SJSA1 (cell line): Measurements from ENCODE around the gene SLC1A3. TPM values are rescaled to one million over a fixed set of nuclear protein-coding genes. Genes with fewer than 3 reads are reported as not detected.
"Not testable (repeated sequence)": the region's sequence is repeated elsewhere in the genome, so short reads cannot be mapped to it uniquely, and the experiment has no call there.

Source experiments
- DNase-seq, 2 experiments: peaks; one replicate each; pipeline ENCODE4 v3.0.0-alpha.2; 2015 to 2020; ENCODE audit warnings: low spot score in 2 of 2, low read depth in 1 of 2
- H3K27ac ChIP-seq: fragments of 250-450 bp; sonication (Bioruptor Pico); 2 replicates; pipeline ENCODE4 v1.5.1; 2020; ENCODE audit warnings: mild to moderate bottlenecking, moderate library complexity
- H3K27me3 ChIP-seq: fragments of 250-450 bp; sonication (Bioruptor Pico); replicated peaks from 2 replicates; pipeline ENCODE4 v1.5.1; 2020; ENCODE audit warnings: mild to moderate bottlenecking, moderate library complexity
- H3K36me3 ChIP-seq: fragments of 250-450 bp; sonication (Bioruptor Pico); 2 replicates; pipeline ENCODE4 v1.5.1; 2020; ENCODE audit warnings: mild to moderate bottlenecking
- H3K4me1 ChIP-seq: fragments of 250-450 bp; sonication (Bioruptor Pico); replicated peaks from 2 replicates; pipeline ENCODE4 v1.6.1; 2021; ENCODE audit warnings: mild to moderate bottlenecking
- H3K4me3 ChIP-seq: fragments of 250-450 bp; sonication (Bioruptor Pico); 2 replicates; pipeline ENCODE4 v1.5.1; 2020; ENCODE audit warnings: mild to moderate bottlenecking
- H3K9me3 ChIP-seq: fragments of 250-450 bp; sonication (Bioruptor Pico); replicated peaks from 2 replicates; pipeline ENCODE4 v1.5.1; 2020; ENCODE audit warnings: mild to moderate bottlenecking
- total RNA-seq: library from RNA; depleted of rRNA; stranded (reverse); fragments of >200 nt; shearing (Covaris generic); gene quantifications from 2 replicates; pipeline ENCODE4 v1.2.3, GENCODE V29; 2014

SLC1A3 gene
- total RNA-seq, 1 experiment from 2014 or later = 37.0 TPM

DNA sequence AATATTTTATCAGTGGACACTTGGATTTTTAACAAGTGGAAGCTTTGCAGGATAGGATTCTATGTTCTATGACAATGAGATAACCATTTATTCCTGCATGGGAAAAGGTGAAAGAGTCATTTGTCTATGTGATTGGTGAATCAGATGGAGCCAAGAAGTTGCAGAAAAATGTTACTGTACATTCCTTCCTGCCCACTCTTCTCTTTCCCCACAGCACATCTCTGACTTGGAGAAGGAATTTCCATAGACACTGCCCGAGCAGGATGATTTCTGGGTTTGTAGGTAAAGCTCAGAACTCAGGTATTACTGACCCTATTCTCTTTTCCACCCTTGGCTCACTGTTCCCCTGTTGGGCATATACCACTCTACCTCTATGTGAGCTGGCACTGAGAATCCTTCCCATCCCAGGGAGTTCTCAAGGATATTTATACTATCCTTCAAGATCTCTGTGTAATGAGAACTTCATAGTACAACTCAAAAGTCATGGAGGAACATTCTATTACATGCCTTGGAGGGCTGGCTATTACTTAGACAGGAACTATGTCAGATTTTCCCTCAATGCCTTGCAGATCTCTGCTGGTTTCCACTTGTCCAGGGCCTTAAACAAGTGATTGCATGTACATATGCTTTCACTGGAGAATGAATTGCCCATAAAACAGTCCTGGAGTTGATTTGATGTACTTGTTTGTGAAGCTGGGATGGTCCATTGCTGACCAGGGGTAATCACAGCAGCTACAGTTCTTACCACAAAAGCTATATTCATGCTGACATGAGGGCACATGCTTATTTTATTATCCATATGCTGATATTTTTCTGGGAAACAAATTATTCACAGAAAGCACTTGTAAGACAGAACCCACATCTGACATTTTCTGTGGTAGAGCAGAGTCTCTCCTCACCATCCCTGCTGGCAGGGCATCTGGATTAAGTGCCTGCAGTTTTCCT lies 24.1 kb downstream of the SLC1A3 start:
- Histone ChIP-seq H3K4me3 (no peak overlapping the region), H3K9me3 (no peaks in the 10 kb centered on the region; the same call in 1 of the 2 replicates), H3K4me1 (no peaks in the 10 kb centered on the region), H3K27me3 (no peaks in the 10 kb centered on the region), H3K36me3 (peaks cover 66% of the 10 kb centered on the region), H3K27ac (no peak overlapping the region)
- DNase-seq = no peak

DNA sequence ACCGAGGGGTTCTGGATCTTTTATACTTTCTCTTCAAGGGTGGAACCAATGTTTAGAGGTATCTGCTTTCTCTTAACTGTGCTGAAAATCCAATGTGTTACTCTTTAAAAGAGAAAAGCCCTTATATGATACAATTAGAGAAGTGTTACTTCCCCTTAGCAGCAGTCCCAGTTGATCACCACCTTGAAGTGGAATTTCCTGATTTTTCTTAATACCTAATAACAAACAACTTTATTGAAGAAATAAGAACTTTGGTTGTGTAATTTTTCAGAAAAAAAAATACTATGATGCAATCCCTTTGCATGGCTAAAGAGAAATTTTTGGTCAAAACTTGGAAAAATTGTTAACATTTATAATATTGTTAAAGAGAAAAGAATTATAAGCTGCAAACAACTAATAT lies 24.7 kb downstream of the SLC1A3 start:
- no peaks in the 10 kb centered on the region; the same call in 1 of the 2 replicates for H3K9me3 ChIP-seq
- peaks cover 73% of the 10 kb centered on the region for H3K36me3 ChIP-seq
- H3K27ac ChIP-seq = no peak overlapping the region; the same call in 1 of the 2 replicates
- no peak overlapping the region for H3K4me3 ChIP-seq
- no peaks in the 10 kb centered on the region for H3K27me3 ChIP-seq
- DNase-seq = no peak
- H3K4me1 ChIP-seq = no peaks in the 10 kb centered on the region

DNA sequence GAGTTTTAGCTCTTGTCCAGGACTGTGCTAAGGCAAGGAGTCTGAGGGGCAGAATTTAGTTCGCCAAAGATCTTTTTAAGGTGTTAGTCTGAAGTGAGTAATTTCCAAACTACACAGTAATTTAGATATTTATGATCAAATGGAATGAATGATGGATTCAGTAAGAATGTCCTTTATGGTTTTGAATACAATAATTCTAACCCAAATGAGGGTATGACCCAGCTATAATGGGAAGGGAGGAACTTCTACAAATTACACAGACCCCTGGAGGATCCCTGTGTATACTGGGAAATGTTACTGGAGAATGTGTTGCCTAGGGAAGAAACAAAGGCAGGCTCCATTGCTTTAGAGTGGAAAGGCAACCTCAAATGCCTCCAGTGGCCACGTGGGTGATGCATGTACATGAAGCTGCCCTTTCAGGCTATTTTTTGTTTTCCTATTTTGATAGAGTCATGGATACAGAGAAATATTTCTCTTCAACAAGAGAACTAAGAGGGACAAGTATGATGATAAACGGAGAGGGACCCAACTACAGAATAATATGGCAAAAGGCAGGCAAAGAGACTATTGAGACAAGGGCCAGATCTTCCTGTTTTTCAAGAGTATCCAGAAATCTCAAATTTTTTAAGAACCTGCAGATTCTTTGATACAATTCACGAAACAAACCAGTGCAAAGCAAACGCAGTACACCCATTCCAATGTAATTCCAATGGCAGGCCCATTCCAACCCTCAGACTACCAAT lies 25.4 kb downstream of the SLC1A3 start:
- no peak overlapping the region for H3K4me3 ChIP-seq
- H3K9me3 ChIP-seq = no peaks in the 10 kb centered on the region; the same call in 1 of the 2 replicates
- no peaks in the 10 kb centered on the region for H3K27me3 ChIP-seq
- H3K36me3 ChIP-seq = peaks cover 75% of the 10 kb centered on the region
- no peak overlapping the region; the same call in 1 of the 2 replicates for H3K27ac ChIP-seq
- no peaks in the 10 kb centered on the region for H3K4me1 ChIP-seq
- no peak for DNase-seq

DNA sequence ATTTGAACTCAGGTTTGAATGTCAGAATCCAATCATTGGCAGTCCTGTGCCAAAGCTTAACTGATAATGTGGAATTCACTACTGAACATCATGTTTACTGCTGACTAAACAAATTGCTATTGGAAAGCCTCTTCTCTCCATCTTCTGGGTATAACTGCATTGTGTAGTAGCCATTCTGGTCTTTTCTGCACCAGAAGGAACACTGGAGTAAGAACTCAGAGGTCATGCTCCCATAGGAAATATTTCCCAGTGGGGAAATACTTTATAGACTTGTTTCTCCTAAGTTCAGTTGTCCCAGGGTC lies 25.9 kb downstream of the SLC1A3 start:
- peaks cover 78% of the 10 kb centered on the region for H3K36me3 ChIP-seq
- no peaks in the 10 kb centered on the region; the same call in 1 of the 2 replicates for H3K9me3 ChIP-seq
- DNase-seq = no peak
- no peak overlapping the region for H3K27ac ChIP-seq
- H3K4me3 ChIP-seq = no peak overlapping the region
- no peaks in the 10 kb centered on the region for H3K4me1 ChIP-seq
- H3K27me3 ChIP-seq = no peaks in the 10 kb centered on the region

DNA sequence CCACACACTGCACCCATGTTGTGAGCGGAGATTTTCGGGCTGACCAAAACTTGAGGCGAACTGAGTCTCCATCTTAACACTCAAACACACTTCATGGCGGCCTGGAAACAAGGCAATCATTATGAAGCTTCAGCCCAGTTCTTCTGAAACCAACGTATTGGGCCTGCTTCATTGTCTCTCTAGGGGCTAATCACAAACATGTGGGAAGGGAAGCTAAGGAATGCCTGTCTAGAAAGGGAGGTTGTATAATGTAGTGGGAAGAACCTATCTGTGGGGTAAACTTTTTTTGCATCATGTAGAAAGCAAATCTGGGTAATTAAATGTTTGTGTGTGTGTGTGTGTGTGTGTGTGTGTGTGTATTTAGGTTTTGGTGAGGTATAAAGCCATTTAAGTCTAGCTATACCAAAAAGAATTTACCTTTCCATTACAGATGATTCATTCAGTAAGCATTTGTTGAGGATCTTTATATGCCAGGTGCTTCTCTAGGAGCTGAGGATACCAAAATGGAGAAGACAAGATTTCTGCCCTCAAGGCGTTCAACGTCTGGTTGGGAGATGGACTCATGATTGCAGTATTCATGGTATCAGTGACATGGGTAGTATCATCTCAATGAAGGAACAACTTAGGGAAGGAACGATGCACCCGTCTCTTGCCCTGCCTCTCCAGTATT lies 29.4 kb downstream of the SLC1A3 start:
- no peak for DNase-seq
- Histone ChIP-seq H3K36me3 (peaks cover 76% of the 10 kb centered on the region), H3K27me3 (no peaks in the 10 kb centered on the region), H3K4me3 (no peak overlapping the region), H3K4me1 (peaks cover 25% of the 10 kb centered on the region), H3K9me3 (no peaks in the 10 kb centered on the region; the same call in 1 of the 2 replicates), H3K27ac (no peak overlapping the region)

DNA sequence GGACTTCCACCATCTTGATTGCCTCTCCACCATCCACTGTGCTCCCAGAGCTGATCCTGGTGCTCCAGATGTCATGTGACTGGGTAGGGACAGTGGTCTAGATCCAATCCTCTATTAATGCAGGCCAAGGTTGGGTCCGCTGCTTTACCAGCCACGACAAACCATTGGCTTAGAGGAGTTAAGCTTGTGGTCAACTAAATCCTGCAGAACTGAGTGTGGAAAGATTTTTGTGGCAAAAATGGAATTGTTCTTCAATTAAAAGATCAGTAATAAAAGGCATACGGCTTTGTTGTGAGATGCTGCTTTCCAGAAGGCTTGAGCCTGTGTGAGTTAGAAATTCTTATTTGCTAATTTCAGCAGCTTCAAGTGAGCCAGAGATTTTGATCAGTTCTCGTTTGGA lies 30.7 kb downstream of the SLC1A3 start:
- H3K4me1 ChIP-seq = peaks cover 38% of the 10 kb centered on the region
- no peaks in the 10 kb centered on the region; the same call in 1 of the 2 replicates for H3K9me3 ChIP-seq
- H3K36me3 ChIP-seq = peaks cover 65% of the 10 kb centered on the region
- no peak overlapping the region for H3K27ac ChIP-seq
- H3K27me3 ChIP-seq = no peaks in the 10 kb centered on the region
- no peak for DNase-seq
- no peak overlapping the region for H3K4me3 ChIP-seq

DNA sequence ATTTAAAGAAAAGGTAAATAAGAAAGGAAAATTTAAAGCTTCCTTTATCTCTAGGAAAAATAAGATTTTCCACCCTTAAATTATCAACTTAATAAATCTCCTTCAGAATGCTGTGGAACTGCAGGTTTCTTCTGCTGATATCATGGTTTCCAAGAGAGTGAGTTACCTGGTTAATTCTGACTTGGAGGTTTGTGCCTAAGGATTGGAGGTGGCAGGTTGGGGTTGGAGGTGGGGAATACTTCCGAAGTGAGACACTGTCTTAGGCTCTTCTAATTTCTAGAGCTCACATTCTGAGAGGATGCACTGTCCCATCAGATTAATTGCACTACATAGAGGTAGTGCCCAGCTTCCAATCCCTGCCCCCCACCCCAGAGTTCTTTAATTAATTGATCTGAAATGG lies 31.1 kb downstream of the SLC1A3 start:
- Histone ChIP-seq H3K4me1 (peaks cover 40% of the 10 kb centered on the region), H3K9me3 (no peaks in the 10 kb centered on the region), H3K27me3 (no peaks in the 10 kb centered on the region), H3K4me3 (no peak overlapping the region), H3K27ac (no peak overlapping the region), H3K36me3 (peaks cover 64% of the 10 kb centered on the region)
- DNase-seq = no peak

DNA sequence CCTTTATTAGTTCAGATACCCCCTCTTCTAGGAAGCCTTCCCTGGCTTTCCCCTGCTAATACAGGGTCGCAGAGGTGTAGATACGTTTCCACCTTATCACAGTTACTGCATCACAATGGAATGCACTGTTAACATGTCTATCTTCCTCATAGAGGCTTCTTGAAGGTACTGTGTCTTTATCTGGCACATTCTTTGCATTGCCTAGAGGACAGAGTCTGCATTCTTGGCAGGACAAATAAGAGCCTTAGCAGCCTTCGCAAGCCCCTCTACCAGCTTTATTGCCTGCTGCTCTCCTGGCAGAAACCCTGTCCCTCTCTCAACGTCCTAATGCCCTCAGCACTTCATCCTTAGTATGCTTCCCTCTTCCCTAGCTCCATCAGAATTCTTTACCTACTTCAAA lies 31.6 kb downstream of the SLC1A3 start:
- Histone ChIP-seq H3K27me3 (no peaks in the 10 kb centered on the region), H3K36me3 (peaks cover 63% of the 10 kb centered on the region), H3K27ac (0 out of 2 replicates have a peak overlapping the region, but pooled peaks have one; percentile 10), H3K4me1 (peaks cover 40% of the 10 kb centered on the region), H3K4me3 (no peak overlapping the region), H3K9me3 (no peaks in the 10 kb centered on the region)
- DNase-seq = no peak

DNA sequence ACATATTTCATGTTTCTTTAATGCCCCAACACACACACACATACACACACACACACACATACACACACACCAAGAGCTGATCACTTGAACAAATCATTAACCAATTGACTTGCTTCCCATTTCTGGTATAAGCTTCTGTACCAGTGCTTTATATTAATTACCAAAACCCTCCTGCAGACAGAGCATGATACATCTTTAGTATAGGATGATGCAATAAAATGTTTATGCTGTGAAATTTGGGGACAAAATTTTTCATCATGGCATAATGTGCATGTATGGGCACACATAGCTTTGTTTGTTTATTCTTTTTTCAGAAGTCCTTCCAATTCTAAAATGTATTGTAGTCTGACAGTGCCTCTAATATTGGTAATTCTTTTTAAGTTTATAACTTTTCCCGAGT lies 34.5 kb downstream of the SLC1A3 start:
- Histone ChIP-seq H3K4me3 (no peak overlapping the region), H3K9me3 (no peaks in the 10 kb centered on the region), H3K27ac (peak overlapping the region; percentile 66), H3K27me3 (no peaks in the 10 kb centered on the region), H3K4me1 (peaks cover 45% of the 10 kb centered on the region), H3K36me3 (peaks cover 53% of the 10 kb centered on the region)
- no peak for DNase-seq

DNA sequence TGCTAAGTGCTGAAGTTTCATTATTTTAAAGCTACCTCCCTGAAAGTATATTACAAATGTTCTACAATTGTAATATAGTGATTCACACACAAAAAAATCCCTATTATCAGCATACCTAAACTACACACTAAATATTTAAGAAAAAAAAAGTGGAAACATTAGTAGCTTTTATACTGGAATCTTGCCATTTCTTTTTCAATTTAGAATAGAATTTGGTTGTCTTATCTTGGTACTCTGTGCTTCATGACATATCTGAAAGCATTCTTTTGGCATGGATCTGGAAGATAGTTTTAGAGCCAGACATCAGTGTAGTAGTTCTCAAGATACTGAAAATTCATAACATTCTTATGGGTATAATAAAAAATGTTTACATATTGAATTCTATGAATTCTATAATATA lies 35.0 kb downstream of the SLC1A3 start:
- H3K4me1 ChIP-seq = peaks cover 50% of the 10 kb centered on the region
- no peaks in the 10 kb centered on the region for H3K27me3 ChIP-seq
- peaks cover 52% of the 10 kb centered on the region for H3K36me3 ChIP-seq
- peak overlapping the region; percentile 66 for H3K27ac ChIP-seq
- DNase-seq = no peak
- H3K9me3 ChIP-seq = no peaks in the 10 kb centered on the region
- no peak overlapping the region for H3K4me3 ChIP-seq

DNA sequence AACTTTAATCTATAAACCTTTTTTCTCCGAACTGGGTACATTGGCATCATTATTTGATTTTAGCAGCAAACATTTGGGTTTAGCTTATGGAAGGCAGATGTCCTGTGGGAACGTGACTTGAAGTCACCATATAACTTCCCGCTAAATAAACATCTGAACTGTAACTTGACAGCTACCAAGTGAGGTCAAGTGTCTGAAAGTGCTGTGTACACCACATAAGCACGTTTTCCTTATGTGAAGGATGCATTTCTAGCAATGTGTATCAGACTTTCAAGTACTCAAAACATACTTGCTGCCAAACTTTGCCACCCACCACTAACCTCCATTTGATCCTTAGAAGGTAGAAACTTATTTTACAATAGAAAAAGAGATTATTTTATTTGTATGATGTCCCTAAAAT lies 35.7 kb downstream of the SLC1A3 start:
- H3K27me3 ChIP-seq = no peaks in the 10 kb centered on the region

DNA sequence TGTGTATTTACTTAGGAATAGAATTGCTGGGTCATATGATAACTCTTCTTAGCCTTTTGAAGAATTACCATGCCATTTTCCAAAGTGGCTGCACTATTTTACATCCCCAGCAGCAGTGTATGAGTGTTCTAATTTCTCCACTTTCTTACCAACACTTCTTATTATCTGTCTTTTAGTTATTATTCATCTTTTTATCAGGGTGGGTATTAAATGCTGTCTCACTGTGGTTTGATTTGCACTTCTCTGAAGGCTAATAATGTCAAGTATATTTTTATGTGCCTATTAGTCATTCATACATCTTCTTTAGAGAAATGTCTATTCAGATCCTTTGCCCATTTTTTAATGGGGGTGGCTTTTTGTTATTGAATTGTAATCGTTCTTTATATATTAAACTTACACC lies 36.8 kb downstream of the SLC1A3 start:
- DNase-seq = no peak
- H3K4me3 ChIP-seq = no peak overlapping the region
- H3K36me3 ChIP-seq = peaks cover 54% of the 10 kb centered on the region
- no peaks in the 10 kb centered on the region for H3K27me3 ChIP-seq
- H3K4me1 ChIP-seq = peaks cover 57% of the 10 kb centered on the region
- H3K27ac ChIP-seq = no peak overlapping the region
- H3K9me3 ChIP-seq = no peaks in the 10 kb centered on the region

More for the DNA sequence above, 35.7 kb downstream of the SLC1A3 start:
- peaks cover 54% of the 10 kb centered on the region for H3K4me1 ChIP-seq
- H3K9me3 ChIP-seq = no peaks in the 10 kb centered on the region
- peaks cover 48% of the 10 kb centered on the region for H3K36me3 ChIP-seq
- DNase-seq = no peak
- peak overlapping the region; percentile 66 for H3K27ac ChIP-seq
- no peak overlapping the region for H3K4me3 ChIP-seq

DNA sequence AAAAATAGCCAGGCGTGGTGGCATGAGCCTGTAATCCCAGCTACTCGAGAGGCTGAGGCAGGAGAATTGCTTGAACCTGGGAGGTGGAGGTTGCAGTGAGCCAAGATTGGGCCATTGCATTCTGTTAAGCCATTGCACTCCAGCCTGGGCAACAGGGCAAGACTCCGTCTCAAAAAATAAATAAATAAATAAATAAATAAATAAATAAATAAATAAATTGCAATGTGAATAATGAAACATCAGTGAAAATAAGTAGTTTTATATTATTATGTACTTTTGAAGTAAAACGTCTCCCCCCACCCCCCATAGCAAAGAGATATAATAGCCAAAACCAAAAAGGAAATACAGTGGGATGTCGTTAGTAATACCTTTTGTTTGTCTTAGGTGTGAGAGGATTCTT lies 37.4 kb downstream of the SLC1A3 start:
- Histone ChIP-seq H3K4me1 (peaks cover 50% of the 10 kb centered on the region), H3K36me3 (peaks cover 57% of the 10 kb centered on the region)
- not testable (repeated sequence) for DNase-seq, H3K9me3 ChIP-seq, H3K27me3 ChIP-seq, H3K4me3 ChIP-seq, H3K27ac ChIP-seq
